ENCODE results near the gene DTNB. TPM values are rescaled to one million over a fixed set of nuclear protein-coding genes. Genes with fewer than 3 reads are reported as not detected.

The DTNB gene
- total RNA-seq, 1 donor from 2014 or later, result 9.2 TPM

DNA sequence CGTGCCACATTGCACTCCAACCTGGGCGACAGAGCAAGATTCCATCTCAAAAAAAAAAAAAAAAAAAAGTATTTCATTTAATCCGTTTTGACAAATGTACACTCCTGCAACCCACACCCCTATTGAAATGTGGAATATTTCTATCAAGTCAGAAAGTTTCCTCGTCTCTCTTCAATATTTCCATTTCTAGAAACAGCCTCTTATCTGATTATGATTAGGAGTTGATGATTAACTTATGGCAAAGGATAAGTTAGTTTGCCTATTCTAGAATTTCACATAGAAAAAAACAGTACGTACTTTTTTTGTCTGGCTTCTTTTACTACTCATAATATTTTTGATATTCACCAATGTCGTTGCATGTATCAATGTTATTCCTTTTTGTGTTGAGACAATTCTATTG, 224.6 kb downstream of the DTNB start:
- DNase-seq, result no peak

DNA sequence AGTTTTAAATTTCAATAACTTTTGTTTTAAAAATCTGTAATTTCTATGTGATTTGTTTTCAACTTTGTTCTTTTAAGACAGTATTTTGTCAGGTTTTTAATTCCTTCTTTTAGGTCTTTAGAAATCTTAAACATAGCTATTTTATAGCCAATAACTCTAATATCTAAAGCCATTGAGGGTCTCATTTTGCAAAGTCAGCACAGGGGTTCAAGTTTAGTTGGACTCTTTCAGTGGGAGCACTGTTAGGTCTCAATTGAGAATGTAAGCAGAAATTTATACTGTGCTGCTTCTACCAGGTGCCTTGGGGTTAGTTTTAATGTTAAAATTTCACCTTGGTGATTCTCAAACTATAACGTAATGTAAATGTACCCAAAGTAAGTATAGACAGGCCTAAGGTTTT, 226.4 kb downstream of the DTNB start:
- DNase-seq, result no peak

DNA sequence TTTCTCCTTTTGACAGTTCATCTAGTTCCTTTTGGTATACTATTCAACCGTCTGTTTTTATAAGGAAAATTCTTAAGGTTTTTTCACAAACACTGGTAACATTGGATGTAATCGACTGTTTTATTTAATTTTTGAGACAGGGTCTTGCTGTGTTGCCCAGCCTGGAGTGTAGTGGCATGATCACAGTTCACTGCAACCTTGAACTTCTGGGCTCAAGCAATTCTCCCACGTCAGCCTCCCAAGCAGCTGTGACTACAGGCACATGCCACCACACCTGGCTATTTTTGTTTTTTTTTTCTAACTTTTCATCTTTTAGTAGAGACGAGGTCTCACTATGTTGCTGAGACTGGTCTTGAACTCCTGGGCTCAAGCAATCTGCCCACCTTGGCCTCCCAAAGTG, 227.3 kb downstream of the DTNB start:
- no peak for DNase-seq

- no peak for DNase-seq
Measured at GRCh38 chr2:25445464-25445863, 227.9 kb downstream of the DTNB start.

DNA sequence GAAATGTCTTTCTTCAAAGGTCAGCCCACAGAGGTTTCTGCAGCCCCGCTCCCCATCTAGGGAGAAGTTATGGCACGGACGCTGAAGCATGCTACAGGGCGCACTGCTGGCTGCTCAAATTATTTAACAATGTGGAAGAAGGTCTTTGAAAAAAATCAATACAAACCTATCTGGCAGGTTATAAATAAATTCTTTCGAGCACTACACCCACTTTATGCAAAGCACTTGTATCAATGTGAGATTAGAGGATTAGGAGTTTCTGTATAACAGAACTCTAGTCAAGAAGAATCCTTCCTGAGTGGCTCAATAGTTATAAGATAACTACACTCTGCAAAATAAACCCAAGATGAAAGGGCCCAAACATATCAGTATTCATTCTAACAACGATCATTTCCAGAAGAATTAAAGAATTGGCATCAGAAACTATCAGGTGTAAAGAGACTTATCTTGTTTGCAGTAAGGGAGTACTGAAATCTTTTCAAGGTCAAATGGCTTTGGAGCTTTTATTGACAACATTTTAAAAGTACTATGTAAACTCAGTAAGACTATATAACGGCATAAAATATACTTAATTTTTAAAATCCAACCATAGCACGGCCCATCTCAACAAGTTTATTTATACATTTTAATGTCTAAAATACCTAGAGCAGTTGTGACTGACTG, 228.6 kb downstream of the DTNB start:
- no peak for DNase-seq

DNA sequence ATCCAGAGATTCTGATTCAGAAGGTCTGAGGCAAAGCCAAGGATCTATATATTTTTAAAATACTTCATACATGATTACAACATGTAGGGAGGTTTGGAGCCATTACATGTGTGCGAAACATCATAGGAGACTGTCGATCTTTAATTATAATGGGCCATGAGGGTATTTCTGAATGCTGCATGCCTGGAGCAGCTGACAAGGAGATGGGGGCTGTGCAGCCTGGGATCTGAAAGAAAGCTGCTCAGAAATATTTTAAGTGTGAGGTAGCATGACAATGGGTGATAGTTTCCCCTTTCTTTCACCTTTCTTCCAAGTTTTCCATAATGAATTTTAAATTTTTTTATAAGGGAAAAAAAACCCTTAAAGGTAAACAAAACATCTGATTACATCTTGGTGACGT, 229.6 kb downstream of the DTNB start:
- no peak for DNase-seq

GRCh38 chr2:25441353-25441752, 232.0 kb downstream of the DTNB start:
- no peak for DNase-seq

- DNase-seq, result no peak
Measured at GRCh38 chr2:25438793-25439192, 234.6 kb downstream of the DTNB start.

DNA sequence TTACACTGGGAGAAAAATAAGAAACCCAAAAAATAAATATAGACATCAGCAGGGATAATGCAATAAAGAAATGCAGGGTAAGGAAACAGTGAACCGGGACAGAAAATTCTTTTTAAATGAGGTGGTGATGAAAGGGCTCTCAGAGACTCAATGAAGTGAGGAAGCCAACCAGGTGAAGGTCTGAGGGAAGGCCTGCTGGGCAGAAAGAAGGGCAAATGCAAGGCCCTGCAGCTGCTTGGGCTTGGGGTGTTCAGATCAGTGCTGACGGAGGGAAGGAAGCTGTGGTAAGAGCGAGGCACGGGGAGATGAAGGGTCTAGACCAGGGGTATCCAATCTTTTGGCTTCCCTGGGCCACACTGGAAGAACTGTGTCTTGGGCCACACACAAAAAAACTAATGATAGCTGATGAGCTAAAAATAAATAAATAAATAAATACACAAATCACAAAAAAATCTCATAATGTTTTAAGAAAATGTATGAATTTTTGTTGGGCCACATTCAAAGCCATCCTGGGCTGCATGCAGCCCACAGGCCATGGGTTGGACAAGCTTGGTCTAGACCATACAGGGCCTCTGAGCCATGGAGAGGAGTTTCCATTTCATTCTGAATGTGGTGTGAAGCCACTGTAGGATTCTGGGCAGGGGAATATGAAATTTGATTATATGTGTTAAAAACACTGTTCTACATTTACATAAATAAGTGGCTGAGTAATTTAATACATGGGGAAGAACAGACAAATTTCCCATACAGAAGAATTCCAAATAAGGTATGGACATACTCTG, 235.3 kb downstream of the DTNB start:
- no peak for DNase-seq

DNA sequence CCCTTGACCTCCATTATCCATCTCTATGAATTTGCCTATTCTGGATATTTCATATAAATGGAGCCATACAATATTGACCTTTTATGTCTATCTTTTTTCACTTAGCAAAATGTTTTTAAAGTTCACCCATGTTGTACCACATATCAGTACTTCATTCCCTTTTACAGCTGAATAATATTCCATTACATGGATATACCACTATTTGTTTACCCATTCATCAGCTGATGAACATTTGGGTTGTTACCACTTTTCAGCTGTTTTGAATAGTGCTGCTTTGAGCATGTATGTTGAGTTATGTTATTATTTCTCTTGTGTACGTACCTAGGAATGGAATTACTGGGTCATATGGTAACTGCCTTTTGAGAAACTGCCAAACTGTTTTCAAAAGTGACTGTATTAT, 238.0 kb downstream of the DTNB start:
- no peak for DNase-seq

- no peak for DNase-seq
Measured at GRCh38 chr2:25431604-25432003, 241.8 kb downstream of the DTNB start.

GRCh38 chr2:25430556-25430955, 242.8 kb downstream of the DTNB start:
- no peak for DNase-seq

- no peak for DNase-seq
Measured at GRCh38 chr2:25426326-25426725, 247.1 kb downstream of the DTNB start.

- DNase-seq, result no peak
Measured at GRCh38 chr2:25424426-25425028, 248.8 kb downstream of the DTNB start.

DNA sequence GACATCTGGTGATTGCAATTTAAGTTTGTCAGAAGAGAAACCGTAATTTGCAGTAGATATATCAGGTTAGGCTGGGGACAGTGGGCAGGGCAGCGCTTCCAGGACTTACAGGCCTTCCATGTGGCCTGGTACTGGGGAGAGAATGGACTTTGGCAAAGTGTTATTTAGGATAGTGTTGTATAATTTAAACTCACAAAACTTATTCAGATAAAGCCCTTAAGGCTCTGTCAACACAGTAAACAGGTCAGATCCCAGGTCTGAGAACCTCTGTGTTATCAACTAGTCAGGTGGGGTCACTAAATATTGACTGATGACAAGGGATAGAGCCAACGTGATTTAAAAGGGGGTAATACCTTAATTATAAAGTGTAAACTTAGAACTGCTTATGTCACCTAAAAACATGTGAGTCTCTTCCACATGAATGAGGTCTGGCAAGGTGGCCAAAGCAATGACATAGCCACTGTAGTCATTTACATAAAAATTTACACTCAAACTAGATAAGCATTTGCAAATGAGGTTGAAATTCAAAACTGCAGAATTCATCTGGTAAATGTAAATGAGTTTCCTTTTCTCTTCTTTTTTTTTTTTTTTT, 251.5 kb downstream of the DTNB start:
- no peak for DNase-seq

DNA sequence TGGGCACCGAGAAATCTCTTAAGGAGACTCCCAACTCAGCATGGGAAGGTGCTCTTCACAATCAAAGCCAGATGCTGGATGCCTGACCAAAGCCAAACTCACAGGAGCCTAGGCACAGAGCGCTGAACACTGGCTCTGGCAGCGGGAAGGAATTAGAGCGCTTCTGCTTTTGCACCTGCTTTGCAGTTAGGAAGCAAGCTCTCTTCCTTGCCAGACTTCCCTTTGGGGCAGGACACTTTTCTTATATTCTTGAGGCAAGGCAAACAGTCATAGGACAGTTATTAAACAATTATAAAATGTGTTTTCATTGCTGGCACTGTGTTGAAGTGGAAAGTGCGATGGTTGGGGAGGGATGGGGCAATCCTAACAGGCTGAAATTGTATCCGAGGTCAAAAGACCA, 252.1 kb downstream of the DTNB start:
- no peak for DNase-seq

DNA sequence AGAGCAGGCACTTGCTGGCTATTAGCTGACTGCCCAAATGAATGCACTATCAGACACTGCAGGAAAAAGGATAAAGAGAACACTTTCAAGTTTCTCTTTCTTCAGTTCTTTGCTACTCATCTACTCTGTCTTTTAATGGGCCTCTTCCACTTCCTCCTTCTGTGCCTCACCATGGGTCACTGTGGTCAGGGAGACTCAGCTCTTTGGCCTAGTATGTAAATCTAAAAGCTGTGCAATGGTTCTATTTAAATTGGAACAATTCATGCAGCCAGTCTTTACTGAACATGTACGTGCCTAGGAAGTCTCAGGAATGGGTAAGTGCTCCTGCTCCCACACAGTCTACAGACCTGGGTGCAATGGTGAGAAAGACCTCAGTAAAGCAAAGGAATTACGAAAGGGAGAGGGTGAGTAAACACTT, 252.5 kb downstream of the DTNB start:
- DNase-seq, result no peak

GRCh38 chr2:25419678-25420242, 253.6 kb downstream of the DTNB start:
- no peak for DNase-seq

DNA sequence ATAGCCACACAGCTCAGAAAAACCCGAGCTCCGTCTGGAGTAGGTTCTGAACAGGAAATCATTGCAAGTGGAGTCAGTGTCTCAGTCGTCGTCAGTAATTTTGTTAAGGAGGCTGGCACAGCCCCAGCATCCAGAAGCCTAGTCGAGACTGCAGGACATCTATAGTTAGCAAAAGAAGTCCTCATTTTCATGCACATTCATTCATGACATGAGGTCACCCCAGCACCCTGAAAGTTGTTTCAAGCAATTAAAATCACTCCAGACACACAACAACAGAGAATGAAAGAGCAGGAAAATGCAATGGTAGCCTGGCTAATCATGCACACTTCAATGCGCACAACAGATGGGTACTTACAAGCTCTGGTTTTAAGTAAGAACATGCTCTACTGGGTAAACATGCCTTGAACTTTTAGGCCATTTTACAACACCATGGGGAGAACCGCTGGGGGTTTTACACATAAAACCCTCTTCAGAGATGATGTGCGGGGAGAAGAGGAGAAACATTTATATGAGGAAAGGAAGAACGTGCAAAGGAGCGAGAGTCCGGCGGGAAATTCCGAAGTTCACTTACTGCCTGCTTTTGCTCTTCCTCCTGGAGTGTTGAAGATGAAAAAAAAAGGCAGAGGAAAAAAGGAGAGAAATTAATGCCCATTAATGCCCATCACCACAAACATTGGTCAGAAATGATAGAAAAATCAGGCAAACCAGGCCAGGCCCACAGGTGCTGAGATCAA, 254.3 kb downstream of the DTNB start:
- no peak for DNase-seq

DNA sequence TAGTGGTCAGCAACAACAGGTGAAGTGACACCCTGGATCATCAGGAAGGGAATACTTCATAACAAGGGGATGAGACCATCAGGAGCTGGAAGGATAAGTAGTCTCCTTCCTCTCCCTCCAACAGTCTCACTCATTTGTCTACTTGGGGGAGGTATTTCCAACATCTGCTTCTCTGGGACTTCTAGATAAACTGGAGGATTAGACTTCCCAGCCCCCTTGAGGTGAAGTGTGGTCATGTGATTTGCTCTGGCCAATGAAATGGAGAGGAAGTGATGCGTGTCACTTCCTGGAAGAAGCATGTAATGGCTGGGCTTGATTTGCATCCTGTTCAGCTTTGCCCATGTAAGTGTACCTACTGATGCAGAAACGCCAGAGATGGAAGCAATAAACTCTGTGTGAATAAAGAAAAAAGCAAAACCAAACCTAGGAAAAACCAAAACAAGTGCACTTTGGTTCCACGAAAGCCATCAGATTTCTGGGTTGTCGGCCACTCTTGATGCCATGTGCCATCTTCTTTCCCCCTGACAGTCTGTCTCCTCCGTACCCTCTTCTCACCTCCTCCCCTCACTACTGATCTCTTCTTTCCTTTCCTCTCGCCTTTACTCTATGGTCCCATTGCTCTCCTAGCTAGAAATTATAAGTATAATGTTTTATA, 255.5 kb downstream of the DTNB start:
- no peak for DNase-seq

- DNase-seq, result no peak
Measured at GRCh38 chr2:25416674-25417073, 256.7 kb downstream of the DTNB start.

- no peak for DNase-seq
Measured at GRCh38 chr2:25414781-25415180, 258.6 kb downstream of the DTNB start.
